Measurements from ENCODE around the gene F12. TPM values are rescaled to one million over a fixed set of nuclear protein-coding genes. Genes with fewer than 3 reads are reported as not detected.
A peak's percentile ranks its signal among the peaks of the same experiment; 100 is the strongest.

The F12 gene
- total and polyA plus RNA-seq, 2 of the 8 experiments (the other 6 are each of a cell fraction or from before 2014, with no cell fraction given), result 6.5 to 7.8 TPM

- TF ChIP-seq CTCF (IDR thresholded peaks at IDR 0.05; ENCODE audit: control extremely low read depth in 1 of 3, insufficient read depth in 1 of 3, low read depth in 1 of 3, low read length in 3 of 3) (no peak), USF2 (IDR thresholded peaks at IDR 0.05; ENCODE audit: low read length) (no peak), KDM4A (IDR thresholded peaks at IDR 0.05; ENCODE audit: low read depth, low read length, severe bottlenecking) (peak; percentile 3), CREB1 (IDR thresholded peaks at IDR 0.05) (no peak), TAF1 (IDR thresholded peaks at IDR 0.05; ENCODE audit: low read depth, low read length) (peak; percentile 59; the same call in 1 of the 2 replicates)
- TF ChIP-seq, protein P1, sequence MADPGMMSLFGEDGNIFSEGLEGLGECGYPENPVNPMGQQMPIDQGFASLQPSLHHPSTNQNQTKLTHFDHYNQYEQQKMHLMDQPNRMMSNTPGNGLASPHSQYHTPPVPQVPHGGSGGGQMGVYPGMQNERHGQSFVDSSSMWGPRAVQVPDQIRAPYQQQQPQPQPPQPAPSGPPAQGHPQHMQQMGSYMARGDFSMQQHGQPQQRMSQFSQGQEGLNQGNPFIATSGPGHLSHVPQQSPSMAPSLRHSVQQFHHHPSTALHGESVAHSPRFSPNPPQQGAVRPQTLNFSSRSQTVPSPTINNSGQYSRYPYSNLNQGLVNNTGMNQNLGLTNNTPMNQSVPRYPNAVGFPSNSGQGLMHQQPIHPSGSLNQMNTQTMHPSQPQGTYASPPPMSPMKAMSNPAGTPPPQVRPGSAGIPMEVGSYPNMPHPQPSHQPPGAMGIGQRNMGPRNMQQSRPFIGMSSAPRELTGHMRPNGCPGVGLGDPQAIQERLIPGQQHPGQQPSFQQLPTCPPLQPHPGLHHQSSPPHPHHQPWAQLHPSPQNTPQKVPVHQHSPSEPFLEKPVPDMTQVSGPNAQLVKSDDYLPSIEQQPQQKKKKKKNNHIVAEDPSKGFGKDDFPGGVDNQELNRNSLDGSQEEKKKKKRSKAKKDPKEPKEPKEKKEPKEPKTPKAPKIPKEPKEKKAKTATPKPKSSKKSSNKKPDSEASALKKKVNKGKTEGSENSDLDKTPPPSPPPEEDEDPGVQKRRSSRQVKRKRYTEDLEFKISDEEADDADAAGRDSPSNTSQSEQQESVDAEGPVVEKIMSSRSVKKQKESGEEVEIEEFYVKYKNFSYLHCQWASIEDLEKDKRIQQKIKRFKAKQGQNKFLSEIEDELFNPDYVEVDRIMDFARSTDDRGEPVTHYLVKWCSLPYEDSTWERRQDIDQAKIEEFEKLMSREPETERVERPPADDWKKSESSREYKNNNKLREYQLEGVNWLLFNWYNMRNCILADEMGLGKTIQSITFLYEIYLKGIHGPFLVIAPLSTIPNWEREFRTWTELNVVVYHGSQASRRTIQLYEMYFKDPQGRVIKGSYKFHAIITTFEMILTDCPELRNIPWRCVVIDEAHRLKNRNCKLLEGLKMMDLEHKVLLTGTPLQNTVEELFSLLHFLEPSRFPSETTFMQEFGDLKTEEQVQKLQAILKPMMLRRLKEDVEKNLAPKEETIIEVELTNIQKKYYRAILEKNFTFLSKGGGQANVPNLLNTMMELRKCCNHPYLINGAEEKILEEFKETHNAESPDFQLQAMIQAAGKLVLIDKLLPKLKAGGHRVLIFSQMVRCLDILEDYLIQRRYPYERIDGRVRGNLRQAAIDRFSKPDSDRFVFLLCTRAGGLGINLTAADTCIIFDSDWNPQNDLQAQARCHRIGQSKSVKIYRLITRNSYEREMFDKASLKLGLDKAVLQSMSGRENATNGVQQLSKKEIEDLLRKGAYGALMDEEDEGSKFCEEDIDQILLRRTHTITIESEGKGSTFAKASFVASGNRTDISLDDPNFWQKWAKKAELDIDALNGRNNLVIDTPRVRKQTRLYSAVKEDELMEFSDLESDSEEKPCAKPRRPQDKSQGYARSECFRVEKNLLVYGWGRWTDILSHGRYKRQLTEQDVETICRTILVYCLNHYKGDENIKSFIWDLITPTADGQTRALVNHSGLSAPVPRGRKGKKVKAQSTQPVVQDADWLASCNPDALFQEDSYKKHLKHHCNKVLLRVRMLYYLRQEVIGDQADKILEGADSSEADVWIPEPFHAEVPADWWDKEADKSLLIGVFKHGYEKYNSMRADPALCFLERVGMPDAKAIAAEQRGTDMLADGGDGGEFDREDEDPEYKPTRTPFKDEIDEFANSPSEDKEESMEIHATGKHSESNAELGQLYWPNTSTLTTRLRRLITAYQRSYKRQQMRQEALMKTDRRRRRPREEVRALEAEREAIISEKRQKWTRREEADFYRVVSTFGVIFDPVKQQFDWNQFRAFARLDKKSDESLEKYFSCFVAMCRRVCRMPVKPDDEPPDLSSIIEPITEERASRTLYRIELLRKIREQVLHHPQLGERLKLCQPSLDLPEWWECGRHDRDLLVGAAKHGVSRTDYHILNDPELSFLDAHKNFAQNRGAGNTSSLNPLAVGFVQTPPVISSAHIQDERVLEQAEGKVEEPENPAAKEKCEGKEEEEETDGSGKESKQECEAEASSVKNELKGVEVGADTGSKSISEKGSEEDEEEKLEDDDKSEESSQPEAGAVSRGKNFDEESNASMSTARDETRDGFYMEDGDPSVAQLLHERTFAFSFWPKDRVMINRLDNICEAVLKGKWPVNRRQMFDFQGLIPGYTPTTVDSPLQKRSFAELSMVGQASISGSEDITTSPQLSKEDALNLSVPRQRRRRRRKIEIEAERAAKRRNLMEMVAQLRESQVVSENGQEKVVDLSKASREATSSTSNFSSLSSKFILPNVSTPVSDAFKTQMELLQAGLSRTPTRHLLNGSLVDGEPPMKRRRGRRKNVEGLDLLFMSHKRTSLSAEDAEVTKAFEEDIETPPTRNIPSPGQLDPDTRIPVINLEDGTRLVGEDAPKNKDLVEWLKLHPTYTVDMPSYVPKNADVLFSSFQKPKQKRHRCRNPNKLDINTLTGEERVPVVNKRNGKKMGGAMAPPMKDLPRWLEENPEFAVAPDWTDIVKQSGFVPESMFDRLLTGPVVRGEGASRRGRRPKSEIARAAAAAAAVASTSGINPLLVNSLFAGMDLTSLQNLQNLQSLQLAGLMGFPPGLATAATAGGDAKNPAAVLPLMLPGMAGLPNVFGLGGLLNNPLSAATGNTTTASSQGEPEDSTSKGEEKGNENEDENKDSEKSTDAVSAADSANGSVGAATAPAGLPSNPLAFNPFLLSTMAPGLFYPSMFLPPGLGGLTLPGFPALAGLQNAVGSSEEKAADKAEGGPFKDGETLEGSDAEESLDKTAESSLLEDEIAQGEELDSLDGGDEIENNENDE (IDR thresholded peaks at IDR 0.05; ENCODE audit: insufficient replicate concordance, low read length), result no peak
Observed at GRCh38 chr5:177366528-177367322, 42.6 kb downstream of the F12 start (continued).
